IMR-90 (cell line): Measurements from ENCODE around the gene TMEM120A.

Experiments
- CHD1 ChIP-seq: IDR thresholded peaks from 2 replicates; pipeline ENCODE4 v1.6.1; 2012; ENCODE audit warnings: low read depth, low read length, improper control_type of control experiment
- MAFK ChIP-seq: IDR thresholded peaks from 2 replicates; pipeline ENCODE4 v1.6.1; 2012; ENCODE audit warnings: low read depth, low read length, improper control_type of control experiment
- NFE2L2 ChIP-seq: fragments of 150-350 bp; IDR thresholded peaks from 2 replicates; pipeline ENCODE4 v1.6.1; 2016; ENCODE audit warnings: low read depth, mild to moderate bottlenecking, low read length
- POLR2A ChIP-seq: IDR thresholded peaks from 2 replicates; pipeline ENCODE4 v1.6.1; 2012; ENCODE audit warnings: mild to moderate bottlenecking, low read depth, low read length
- RAD21 ChIP-seq: IDR thresholded peaks from 2 replicates; pipeline ENCODE4 v1.6.1; 2012; ENCODE audit warnings: low read length, improper control_type of control experiment
- RFX5 ChIP-seq: IDR thresholded peaks from 2 replicates; pipeline ENCODE4 v1.8.0; 2012; ENCODE audit warnings: low read depth, mild to moderate bottlenecking, low read length, moderate library complexity
- SMC3 ChIP-seq: fragments of 150-350 bp; IDR thresholded peaks from 2 replicates; pipeline ENCODE4 v1.6.1; 2016; ENCODE audit warnings: low read depth, mild to moderate bottlenecking, antibody characterized with exemption, low read length, moderate library complexity
- TF ChIP-seq, protein P1 (sequence below): fragments of 150-350 bp; IDR thresholded peaks from 2 replicates; pipeline ENCODE4 v1.6.1; 2017; ENCODE audit warnings: mild to moderate bottlenecking, antibody characterized with exemption, low read length, low read depth
- TF ChIP-seq, protein P2 (sequence below): fragments of 150-350 bp; IDR thresholded peaks from 2 replicates; pipeline ENCODE4 v1.6.1; 2016; ENCODE audit warnings: low read depth, mild to moderate bottlenecking, low read length, moderate library complexity, borderline replicate concordance
- TF ChIP-seq, protein P3 (sequence below): conservative IDR thresholded peaks from 2 replicates; pipeline ENCODE4 v1.5.1; 2012; ENCODE audit warnings: mild to moderate bottlenecking, low read depth, low read length, improper control_type of control experiment

DNA sequence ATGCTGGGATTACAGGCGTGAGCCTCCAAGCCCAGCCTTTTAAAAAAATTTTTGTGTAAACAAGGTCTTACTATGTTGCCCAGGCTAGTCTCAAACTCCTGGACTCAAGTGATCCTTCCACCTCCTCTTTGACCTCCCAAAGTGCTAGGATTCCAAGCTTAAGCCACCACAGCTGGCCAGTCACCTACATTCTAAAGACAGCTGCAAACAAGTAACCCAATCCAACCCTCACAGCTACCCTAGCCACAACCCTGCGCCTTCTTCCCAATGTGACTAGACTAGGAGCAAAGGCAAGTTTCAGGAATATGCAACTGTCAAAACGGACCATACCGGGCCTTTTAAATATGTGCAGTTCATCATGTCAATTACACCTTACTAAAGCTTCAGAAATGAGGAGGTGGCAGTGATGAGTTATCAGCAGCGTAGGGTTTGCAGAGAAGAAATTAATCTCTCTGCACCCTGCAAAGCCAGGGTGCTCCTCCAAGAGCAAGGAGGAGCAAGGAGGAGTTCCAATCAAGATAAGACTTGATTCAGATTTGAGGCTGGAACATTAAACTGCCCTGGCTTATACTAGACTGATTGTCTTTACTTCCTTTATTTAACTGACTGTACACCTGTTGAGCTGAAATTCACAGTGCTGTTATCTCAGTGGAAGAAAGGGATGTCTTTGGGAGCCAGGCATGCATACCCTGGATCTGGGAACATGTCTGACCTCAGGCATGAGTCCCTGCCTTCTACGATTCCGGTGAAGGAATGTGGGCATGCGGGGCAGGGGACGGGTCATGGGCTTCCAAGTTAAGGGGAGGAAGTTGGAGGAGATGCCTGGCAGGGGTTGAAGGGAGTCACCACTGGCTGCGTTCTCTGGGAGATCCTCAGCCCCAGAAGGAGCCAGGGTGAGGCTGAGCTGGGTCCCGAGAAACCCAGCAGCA is 15.5 kb upstream of the TMEM120A start:
- TF ChIP-seq, protein P1, sequence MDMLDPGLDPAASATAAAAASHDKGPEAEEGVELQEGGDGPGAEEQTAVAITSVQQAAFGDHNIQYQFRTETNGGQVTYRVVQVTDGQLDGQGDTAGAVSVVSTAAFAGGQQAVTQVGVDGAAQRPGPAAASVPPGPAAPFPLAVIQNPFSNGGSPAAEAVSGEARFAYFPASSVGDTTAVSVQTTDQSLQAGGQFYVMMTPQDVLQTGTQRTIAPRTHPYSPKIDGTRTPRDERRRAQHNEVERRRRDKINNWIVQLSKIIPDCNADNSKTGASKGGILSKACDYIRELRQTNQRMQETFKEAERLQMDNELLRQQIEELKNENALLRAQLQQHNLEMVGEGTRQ: no peak
- TF ChIP-seq, protein P2, sequence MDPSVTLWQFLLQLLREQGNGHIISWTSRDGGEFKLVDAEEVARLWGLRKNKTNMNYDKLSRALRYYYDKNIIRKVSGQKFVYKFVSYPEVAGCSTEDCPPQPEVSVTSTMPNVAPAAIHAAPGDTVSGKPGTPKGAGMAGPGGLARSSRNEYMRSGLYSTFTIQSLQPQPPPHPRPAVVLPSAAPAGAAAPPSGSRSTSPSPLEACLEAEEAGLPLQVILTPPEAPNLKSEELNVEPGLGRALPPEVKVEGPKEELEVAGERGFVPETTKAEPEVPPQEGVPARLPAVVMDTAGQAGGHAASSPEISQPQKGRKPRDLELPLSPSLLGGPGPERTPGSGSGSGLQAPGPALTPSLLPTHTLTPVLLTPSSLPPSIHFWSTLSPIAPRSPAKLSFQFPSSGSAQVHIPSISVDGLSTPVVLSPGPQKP: no peak
- TF ChIP-seq, protein P3, sequence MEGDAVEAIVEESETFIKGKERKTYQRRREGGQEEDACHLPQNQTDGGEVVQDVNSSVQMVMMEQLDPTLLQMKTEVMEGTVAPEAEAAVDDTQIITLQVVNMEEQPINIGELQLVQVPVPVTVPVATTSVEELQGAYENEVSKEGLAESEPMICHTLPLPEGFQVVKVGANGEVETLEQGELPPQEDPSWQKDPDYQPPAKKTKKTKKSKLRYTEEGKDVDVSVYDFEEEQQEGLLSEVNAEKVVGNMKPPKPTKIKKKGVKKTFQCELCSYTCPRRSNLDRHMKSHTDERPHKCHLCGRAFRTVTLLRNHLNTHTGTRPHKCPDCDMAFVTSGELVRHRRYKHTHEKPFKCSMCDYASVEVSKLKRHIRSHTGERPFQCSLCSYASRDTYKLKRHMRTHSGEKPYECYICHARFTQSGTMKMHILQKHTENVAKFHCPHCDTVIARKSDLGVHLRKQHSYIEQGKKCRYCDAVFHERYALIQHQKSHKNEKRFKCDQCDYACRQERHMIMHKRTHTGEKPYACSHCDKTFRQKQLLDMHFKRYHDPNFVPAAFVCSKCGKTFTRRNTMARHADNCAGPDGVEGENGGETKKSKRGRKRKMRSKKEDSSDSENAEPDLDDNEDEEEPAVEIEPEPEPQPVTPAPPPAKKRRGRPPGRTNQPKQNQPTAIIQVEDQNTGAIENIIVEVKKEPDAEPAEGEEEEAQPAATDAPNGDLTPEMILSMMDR: no peak
- TF ChIP-seq SMC3 (no peak), CHD1 (no peak), NFE2L2 (no peak), POLR2A (no peak), RAD21 (no peak), RFX5 (no peak), MAFK (no peak)
